ENCODE data around the gene DSTYK. TPM values are rescaled to one million over a fixed set of nuclear protein-coding genes. Genes with fewer than 3 reads are reported as not detected.

Gene DSTYK
- total and polyA plus RNA-seq, 2 donors (not counting 3 experiments of a cell fraction or from before 2014, with no cell fraction given), result 3.6 to 8.7 TPM

DNA sequence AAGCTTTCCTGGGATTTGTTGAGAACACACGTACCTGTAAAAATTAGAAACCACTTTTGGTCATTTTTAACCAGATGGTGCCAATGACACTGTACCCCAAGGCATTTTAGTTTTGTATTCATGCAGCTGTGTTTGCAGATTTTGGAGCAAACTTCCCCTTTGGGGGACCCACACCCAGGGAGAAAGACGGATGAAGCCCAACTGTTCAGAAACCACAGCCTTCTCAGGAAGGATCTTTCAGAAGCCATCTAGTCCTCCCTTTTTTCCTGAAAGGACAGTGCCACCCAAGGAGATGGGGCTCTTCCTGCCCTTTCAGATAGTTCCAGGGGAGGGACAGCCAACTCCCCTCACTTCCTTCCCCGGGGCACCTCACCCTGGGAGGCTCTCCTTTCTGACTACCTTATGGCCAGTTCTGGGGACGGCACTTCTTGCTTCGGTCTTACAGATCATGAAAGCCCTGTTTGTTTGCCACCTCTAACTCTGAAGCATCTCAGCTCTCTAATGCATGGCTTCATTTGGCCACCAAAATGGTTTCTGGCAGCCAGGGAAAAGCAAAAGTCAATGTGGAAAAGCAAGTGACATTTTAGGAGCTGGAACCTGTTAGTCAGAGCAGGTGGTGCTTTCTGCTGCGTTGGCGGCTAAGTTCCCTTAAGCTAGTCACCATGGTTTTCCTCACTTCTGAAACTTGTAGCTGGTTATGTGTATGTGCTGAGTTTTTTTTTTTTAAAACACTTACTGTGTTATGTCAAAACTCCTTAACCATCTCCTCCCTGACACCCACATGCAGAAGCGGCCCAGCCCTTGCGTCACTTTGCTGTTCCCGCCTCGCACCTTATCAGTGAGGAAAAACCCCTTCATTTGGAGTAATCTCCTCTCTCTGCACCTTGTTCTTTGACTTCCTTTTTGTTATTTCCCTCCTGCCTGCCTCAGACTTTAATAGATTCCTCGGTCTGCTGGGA is 26.3 kb upstream of the DSTYK start:
- H2AFZ ChIP-seq (ENCODE audit: low read depth, low read length), result no peak overlapping the region
- H3K9me1 ChIP-seq (replicated peaks; ENCODE audit: control insufficient read depth, extremely low read depth, insufficient read depth, low read length), result no peaks in the 10 kb centered on the region
- H3K4me1 ChIP-seq (ENCODE audit: control insufficient read depth, extremely low read depth, insufficient read depth, low read length), result no peaks in the 10 kb centered on the region
- dilution Hi-C loops (cut with MboI; ENCODE audit: extremely low pct_ligation_motif_present, low sequenced_read_pairs) (no loop called here), intact Hi-C loops (cut with micrococcal nuclease) (no loop called here)
- H3K4me3 ChIP-seq (replicated peaks in 1 of 3; ENCODE audit: insufficient read depth in 1 of 3, low read depth in 1 of 3, low read length in 3 of 3), result no peak overlapping the region
- H3K4me2 ChIP-seq (ENCODE audit: insufficient read depth, low read length), result no peak overlapping the region
- H3K27me3 ChIP-seq (ENCODE audit: control insufficient read depth in 2 of 2, insufficient read depth in 2 of 2, low read length in 2 of 2), result no peaks in the 10 kb centered on the region
- H3K9ac ChIP-seq (replicated peaks; ENCODE audit: extremely low read depth, insufficient read depth, low read length), result no peak overlapping the region
- H3K9me3 ChIP-seq (replicated peaks; ENCODE audit: control insufficient read depth, insufficient read depth, low read length), result no peaks in the 10 kb centered on the region
- TF ChIP-seq, protein P1, sequence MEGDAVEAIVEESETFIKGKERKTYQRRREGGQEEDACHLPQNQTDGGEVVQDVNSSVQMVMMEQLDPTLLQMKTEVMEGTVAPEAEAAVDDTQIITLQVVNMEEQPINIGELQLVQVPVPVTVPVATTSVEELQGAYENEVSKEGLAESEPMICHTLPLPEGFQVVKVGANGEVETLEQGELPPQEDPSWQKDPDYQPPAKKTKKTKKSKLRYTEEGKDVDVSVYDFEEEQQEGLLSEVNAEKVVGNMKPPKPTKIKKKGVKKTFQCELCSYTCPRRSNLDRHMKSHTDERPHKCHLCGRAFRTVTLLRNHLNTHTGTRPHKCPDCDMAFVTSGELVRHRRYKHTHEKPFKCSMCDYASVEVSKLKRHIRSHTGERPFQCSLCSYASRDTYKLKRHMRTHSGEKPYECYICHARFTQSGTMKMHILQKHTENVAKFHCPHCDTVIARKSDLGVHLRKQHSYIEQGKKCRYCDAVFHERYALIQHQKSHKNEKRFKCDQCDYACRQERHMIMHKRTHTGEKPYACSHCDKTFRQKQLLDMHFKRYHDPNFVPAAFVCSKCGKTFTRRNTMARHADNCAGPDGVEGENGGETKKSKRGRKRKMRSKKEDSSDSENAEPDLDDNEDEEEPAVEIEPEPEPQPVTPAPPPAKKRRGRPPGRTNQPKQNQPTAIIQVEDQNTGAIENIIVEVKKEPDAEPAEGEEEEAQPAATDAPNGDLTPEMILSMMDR (IDR thresholded peaks at IDR 0.05; ENCODE audit: extremely low read depth in 1 of 2, insufficient read depth in 1 of 2, low read depth in 1 of 2, low read length in 2 of 2), result no peak
- no peak for TF ChIP-seq JUN (IDR thresholded peaks at IDR 0.05; ENCODE audit: borderline replicate concordance, insufficient read depth, insufficient read length, low read depth)
- TF ChIP-seq POLR2A (IDR thresholded peaks at IDR 0.05; ENCODE audit: low read depth, low read length), result no peak
- TF ChIP-seq POLR2AphosphoS5 (IDR thresholded peaks at IDR 0.05; ENCODE audit: insufficient read depth, low read depth, low read length), result no peak
- TF ChIP-seq, protein P2, sequence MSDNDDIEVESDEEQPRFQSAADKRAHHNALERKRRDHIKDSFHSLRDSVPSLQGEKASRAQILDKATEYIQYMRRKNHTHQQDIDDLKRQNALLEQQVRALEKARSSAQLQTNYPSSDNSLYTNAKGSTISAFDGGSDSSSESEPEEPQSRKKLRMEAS (IDR thresholded peaks at IDR 0.05; ENCODE audit: insufficient read depth, insufficient read length), result no peak
- TF ChIP-seq EZH2 (IDR thresholded peaks at IDR 0.05; ENCODE audit: borderline replicate concordance, low read depth, low read length, severe bottlenecking), result no peak
- FAIRE-seq, result no peak
- no peaks in the 10 kb centered on the region for H3K79me2 ChIP-seq (ENCODE audit: control insufficient read depth, insufficient read depth, low read length)
- POLR2A ChIA-PET, result no interaction called here
- no peak for DNase-seq (ENCODE audit: low read depth, low spot score)
- BruUV-seq (replicated peaks), result no TSS peak
- CTCF ChIA-PET, result interaction anchor here (1.1 to 1.5 kb wide), 2 partner anchors 9 to 19 kb away, joined by 3 read pairs; no protein-coding TSS in a partner anchor
- H3K36me3 ChIP-seq (ENCODE audit: control insufficient read depth in 2 of 2, extremely low read depth in 1 of 2, insufficient read depth in 2 of 2, low read length in 2 of 2), result no peaks in the 10 kb centered on the region
- H4K20me1 ChIP-seq (replicated peaks; ENCODE audit: control insufficient read depth, extremely low read depth, insufficient read depth, low read length), result no peaks in the 10 kb centered on the region
- no peak overlapping the region for H3K27ac ChIP-seq (ENCODE audit: insufficient read depth, low read depth, low read length)
